ENCODE data around the gene SLC9C1.

DNA sequence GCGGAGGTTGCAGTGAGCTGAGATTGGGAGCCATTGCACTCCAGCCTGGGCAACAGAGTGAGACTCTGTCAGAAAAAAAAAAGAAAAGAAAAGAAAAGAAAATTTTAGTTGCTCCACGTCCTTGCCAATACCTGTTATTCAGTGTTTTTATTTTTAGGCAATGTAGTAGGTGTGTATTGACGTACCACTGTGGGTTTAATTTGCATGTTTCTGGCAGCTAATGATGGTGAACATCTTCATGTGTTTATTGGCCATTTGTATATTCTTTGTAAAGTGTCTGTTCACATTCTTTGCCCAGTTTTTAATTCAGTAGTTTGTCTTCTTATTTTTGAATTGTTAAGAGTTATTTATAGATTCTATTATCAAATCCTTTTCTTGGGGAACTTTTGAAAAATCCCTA lies 122.9 kb downstream of the SLC9C1 start:
- TF ChIP-seq, protein P1, sequence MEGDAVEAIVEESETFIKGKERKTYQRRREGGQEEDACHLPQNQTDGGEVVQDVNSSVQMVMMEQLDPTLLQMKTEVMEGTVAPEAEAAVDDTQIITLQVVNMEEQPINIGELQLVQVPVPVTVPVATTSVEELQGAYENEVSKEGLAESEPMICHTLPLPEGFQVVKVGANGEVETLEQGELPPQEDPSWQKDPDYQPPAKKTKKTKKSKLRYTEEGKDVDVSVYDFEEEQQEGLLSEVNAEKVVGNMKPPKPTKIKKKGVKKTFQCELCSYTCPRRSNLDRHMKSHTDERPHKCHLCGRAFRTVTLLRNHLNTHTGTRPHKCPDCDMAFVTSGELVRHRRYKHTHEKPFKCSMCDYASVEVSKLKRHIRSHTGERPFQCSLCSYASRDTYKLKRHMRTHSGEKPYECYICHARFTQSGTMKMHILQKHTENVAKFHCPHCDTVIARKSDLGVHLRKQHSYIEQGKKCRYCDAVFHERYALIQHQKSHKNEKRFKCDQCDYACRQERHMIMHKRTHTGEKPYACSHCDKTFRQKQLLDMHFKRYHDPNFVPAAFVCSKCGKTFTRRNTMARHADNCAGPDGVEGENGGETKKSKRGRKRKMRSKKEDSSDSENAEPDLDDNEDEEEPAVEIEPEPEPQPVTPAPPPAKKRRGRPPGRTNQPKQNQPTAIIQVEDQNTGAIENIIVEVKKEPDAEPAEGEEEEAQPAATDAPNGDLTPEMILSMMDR (IDR thresholded peaks at IDR 0.05 in 2 of 3, conservative IDR thresholded peaks at IDR 0.05 in 1 of 3; ENCODE audit: borderline replicate concordance in 1 of 3, insufficient read depth in 1 of 3, low read depth in 2 of 3, low read length in 2 of 3), result no peak
- TF ChIP-seq CEBPB (IDR thresholded peaks at IDR 0.05; ENCODE audit: low read depth), result no peak
- no peak for TF ChIP-seq POLR2AphosphoS5 (IDR thresholded peaks at IDR 0.05; ENCODE audit: low read depth, low read length)
- TF ChIP-seq, protein P2, sequence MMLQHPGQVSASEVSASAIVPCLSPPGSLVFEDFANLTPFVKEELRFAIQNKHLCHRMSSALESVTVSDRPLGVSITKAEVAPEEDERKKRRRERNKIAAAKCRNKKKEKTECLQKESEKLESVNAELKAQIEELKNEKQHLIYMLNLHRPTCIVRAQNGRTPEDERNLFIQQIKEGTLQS (IDR thresholded peaks at IDR 0.05), result no peak
- TF ChIP-seq ZNF274 (IDR thresholded peaks at IDR 0.05; ENCODE audit: low read depth, low read length), result no peak

All from HCT116 (cell line).